RPMI8226 (cell line): ENCODE data around the gene AGAP2.

Experiments used
- DNase-seq: peaks from one replicate; pipeline ENCODE4 v3.0.0-alpha.2; 2015

AGAP2 gene

DNA sequence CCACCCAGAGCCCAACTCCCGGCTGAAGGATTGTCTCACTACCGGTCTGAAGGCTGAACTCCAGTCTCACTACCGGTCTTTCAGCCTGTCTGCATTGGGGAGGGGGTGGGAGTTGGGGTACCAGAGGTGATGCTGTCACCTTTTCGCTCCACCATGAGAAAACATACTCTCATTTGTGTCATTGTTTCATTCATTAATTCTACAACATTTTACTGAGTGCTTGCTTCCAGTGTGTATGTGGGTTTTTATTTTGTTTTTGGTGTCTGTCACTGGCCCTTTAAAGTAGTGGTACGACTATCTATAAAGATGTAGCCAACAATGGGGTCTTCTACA lies 14.1 kb upstream of the AGAP2 start:
- no peak for DNase-seq

DNA sequence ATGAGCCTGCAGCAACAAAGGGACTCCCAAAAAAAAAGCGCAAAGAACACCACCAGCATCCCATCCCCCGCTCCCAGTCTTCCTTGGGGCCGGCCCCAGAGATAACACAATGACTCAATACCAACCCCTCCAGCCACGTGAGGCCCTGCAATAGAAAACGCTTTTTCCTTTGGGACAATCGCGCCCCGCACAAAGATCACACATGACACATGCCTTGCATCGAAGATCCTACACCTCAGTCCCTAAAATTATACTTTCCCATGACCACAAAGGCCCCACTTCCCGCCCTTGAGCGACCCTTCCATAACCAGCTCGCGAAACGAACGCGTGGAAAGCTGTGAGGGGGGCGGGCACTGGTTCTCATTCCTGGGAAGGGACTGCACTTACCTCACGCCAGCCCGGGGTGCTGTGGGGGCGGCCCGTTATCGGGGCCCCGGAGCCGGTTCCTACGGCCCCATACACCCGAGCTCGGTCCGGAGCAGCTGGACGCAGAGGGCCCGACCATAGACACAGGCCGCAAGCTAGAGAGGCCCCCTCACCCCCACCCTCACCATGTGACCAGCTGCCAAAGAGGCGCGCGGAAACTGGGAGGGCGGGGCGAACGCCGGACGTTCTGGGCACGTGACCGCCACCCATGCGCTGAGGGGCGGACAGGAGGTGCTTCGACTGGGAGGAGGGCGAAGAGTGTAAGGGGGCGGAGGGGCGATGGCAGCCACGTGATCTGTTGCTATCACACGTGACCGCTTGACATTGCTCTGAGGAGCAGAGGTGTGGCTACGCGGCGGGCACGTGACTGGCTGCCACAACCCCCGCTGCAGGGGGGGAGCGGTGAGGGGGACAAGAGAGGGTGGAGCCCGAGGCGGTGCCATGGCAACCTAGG lies 13.5 kb upstream of the AGAP2 start, which contains the start of gene CDK4:
TSS of gene CDK4 (minus strand) at position 523 of the 880 bp plus-strand sequence. CDS start 593 bp downstream, outside the sequence.
- DNase-seq, result peak; percentile 100

DNA sequence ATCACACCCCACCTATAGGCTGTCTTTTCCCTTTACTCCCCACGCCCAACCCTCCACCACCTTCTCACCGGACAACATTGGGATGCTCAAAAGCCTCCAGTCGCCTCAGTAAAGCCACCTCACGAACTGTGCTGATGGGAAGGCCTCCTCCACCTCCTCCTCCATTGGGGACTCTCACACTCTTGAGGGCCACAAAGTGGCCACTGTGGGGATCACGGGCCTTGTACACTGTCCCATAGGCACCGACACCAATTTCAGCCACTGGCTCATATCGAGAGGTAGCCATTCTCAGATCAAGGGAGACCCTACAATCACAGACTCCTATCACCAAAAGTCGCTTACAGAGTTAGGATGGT lies 12.9 kb upstream of the AGAP2 start:
- no peak for DNase-seq

DNA sequence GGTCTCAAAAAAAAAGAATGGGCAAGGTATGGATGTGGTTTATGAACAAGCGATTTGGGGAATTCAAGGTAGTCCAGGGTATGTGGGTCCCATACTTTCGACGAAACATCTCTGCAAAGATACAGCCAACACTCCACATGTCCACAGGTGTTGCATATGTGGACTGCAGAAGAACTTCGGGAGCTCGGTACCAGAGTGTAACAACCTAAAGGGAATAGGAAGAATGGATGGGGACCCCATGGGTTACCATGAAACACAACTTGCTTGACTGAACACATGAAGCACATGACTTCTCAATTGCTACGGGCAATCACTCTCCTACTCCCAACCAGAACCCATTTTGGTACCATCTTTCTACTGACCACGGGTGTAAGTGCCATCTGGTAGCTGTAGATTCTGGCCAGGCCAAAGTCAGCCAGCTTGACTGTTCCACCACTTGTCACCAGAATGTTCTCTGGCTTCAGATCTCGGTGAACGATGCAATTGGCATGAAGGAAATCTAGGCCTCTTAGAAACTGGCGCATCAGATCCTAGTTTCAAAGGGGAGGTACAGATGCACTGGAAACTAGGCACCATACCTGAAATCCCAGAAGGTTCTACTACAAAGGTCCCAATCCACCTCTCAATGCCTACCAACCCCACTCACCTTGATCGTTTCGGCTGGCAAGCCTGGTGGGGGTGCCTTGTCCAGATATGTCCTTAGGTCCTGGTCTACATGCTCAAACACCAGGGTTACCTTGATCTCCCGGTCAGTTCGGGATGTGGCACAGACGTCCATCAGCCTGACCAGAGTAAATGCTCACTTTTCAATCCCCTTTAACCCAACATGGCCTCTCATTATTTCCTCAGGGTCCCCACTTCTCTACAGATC lies 12.3 kb upstream of the AGAP2 start:
- DNase-seq, result no peak

DNA sequence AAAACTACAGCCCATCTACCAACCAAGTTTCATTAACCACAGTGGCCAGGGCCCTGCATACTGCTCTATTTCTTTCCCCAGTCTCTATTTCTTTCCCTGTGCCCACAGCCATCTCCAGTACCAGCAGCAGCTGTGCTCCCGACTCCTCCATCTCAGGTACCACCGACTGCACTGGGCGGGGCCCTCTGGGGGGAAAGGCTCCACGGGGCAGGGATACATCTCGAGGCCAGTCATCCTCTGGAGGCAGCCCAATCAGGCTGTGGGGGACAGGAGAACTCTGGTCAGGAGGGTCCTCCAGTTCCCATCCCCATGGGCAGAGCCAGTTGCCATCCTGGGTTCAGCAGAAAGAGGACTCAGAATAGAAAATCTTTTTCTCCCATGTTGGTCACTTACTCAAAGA lies 10.5 kb upstream of the AGAP2 start:
- no peak for DNase-seq

DNA sequence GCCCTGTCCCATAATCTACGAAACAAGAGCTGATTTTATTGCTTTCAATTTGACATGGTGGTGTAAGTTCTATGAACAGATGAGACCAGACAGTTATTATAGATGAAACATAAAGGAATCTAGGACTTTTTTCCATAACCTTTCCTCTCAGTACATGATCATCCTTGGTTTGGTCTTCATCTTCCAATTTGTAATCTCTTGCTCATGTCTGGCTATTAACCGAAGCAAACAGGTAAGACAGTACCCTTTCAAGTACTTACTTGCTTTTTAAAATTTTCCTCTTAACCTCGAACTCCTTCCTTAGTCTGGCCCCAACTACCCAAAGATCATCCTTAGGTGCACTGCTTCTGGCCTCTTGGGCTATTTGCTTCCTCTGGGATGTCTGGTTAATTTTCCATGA lies 7.5 kb upstream of the AGAP2 start:
- DNase-seq, result no peak

DNA sequence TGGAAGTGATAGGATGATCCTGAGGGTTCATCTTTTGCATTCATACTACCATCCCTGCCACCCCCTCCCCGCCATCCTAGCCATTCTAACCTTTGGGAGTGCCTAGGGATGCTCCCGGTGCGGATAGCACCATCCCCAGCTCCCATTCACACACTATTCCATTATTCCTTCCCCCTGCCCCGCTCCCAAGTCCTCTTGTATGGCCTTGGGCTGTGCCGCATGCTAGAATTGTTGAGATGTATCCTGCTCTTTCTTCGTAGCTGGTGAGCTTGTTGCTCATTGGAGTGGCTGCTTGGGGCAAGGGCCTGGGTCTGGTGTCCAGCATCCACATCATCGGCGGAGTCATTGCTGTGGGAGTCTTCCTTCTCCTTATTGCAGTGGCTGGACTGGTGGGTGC lies 6.9 kb upstream of the AGAP2 start:
- no peak for DNase-seq

DNA sequence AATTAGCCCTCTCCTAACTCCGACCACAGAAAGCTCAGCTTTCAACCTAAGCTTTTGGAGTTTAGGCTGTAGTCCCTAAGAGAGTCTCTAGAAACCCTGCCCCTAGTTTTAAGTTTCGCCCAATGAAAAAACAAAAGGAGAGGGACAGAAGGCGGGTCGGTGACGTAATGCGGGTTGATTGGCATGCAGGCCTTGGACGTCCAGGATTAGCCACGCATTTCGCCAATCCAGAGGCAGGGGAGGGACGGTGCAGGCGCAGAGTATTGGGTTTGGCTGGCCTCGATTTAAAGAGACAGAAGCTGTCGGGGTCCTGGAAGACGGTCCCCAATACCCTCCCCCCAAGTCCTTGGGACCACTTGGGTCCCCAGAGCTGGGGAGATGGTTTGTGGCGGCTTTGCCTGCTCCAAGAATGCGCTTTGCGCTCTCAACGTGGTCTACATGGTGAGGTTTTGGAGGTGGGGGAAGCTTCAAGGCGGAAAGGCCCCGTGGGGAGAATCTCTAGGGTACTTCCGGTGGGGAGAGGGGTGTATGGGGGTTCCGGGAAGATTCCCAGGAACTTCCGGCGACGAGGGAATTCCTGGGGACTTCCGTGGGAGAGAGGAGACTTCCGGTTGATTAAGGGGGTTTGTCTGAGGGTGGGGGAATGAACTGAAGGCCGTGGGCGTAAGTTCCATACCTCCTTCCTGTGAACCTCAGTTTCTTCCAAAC lies 6.4 kb upstream of the AGAP2 start, which contains the start of gene TSPAN31:
TSS of gene TSPAN31 (plus strand) at position 263 of the 708 bp plus-strand sequence. CDS start at position 379, 116 bp downstream.
- peak; percentile 98 for DNase-seq

DNA sequence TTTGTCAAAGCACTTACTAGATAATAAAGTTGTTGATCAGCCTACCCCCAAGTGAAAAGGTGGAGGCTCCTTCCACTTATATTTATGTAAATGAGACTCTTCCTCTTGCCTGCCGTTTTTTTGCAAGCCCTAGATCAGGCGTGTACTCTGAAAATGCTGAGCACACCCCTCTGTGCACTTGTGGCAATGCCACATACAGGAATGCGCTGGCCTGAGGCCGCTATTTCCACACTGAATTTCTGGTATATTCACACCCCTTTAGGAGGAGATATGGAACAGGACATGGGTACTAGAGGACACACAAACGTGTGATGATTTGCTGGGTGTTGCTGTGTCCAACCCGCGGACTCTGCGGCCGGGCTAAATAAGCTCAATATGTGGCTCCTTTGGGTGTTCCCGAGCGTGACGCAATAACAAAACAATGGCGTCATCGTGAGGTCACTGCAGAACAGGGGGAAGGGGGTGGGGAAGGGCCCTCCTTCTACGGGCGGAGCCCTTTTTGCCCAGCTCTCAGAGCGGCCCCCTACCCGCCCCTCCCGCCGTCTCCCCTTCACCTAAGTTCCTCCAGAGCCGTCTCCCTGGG lies 5.7 kb upstream of the AGAP2 start:
- peak; percentile 84 for DNase-seq

DNA sequence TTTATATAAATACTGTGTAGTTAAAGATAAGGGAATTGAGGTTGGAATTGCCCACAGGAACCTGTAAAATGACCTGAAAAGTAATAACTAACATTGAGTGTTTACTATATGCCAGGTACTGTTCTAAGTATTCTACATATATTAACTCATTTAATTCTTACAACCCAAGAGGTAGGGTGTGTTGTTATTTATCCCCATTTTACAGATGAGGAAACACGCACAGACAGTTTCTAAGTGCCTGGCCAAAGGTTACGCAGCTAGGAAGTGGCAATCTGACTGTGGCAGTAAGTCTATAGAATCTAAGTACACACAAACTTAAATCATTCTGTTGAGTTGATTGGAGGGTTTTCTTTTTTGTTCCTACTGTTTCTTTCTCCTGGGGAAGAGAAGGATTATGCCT lies 5.2 kb upstream of the AGAP2 start:
- DNase-seq, result no peak

DNA sequence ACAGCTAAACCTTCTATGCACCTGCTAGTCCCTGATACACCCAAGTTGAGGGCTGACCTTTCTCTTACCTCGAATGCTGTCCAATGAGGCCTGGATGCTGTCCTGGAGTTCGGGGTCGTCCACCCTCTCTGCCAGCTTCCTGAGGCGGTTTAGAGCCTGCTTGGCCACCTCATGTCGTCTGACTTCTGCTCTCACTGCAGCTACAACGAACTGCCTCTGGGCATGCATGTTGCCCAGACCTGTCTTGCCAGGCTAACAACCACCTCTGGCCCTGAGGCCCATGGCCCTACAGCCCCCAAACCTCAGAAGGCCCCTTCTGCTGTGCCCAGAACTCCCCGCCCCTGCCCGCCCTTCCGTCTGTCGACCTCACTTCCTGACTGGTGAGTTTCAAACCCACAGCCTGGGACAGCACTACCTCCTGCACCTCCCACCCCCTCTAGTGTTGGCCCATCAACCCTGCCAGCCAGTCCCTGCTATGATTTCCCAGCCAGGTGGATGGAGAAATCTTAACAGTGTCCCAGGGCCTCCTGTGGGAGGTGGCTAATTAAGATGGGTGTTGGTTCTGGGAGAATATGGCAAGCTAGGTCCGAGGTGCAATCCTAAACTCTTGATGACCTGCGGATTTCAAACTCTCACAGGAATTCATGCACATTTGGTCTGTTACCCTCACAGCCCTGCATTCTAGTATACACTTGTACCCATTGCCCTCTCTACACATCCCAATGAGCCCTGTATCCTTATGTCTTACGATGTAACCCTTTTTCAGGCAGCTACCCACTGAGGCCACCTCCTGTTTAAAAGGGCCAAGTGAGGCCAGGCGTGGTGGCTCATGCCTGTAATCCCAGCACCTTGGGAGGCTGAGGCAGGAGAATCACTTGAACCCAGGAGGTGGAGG lies 3.5 kb upstream of the AGAP2 start:
- DNase-seq, result peak; percentile 85

DNA sequence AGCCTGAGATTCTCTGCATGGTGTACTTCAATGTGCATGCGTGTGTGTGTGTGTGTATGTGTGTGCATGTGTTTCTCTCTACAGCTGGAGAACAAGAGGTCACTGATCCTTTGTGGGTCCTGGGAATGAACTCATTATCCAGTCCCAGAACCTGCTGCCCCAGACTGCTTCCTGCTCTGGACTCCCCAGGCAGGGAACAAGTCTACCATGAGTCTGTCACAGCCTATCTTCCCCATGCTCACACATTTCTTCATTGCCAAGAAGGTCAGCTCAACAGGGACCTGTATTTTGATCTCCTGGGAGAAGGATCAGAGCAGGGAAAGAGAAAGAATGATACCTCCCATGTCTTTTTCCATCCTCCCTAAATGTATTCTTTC lies 2.9 kb upstream of the AGAP2 start:
- no peak for DNase-seq

DNA sequence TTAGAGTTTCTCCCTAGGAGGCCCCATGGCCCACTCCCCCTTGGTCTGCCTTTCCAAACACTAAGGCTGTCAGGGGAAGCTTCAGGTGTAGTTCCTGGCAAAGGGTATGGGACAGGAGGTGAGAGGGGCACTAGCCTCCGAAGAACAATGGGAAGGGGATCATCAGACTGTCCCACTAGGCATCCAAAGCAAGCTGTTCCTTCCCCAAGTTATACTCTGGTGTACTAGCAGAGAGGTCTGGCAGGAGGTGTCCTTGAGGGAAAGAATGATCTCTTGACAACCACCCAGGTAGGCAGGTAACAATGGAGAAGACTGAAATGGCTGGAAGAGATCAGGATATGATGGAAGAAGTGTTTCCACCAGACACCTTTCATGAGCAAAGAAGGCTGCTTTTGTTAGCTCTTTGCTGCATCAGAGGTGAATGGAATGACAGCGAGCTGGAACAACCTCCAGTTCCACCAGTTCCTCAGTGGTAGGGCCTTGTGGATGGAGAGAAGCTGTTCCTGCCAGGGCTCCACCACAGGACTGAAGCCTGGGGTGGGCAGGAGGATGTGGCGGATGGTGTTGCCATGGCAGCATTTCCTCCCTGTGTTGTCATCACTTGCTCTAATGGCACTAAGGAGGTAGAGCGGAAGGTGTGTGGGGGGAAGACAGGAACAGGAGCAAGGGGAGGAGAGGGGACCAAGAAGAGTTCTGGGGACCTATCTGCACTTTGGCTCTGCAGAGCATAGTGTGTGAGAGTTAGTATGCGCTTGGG lies 2.3 kb upstream of the AGAP2 start:
- DNase-seq, result peak; percentile 40

DNA sequence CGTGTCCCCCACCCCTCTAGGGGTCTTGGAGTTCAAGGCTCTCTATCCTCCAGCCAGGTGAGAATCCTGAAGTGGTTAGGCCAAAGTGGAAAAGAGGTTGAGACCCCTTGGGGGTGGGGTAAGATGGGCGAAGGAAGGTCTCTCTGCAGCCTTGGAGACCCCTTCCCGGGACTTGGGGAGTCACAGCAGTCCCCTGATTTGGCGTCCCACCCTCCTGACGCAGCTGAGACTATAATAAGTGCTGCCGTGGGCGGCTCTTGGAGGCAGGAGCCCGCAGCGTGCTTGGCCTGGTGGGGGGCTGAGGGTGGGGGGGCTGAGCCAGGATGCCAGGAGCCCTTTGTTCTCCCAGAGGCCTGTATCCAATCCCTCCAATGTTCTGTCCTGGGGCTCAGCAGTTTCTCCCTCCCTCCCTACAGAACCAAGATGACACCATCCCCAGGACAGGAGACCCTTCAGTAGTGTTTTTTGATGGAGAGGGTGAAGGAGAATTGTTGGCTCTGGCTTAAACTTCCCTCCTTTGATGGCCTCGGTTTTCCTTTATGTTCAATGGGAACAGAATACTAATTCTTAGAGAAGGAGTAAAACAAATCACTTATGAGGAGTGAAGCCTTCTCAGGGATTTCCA lies 1.5 kb upstream of the AGAP2 start:
- DNase-seq, result no peak

DNA sequence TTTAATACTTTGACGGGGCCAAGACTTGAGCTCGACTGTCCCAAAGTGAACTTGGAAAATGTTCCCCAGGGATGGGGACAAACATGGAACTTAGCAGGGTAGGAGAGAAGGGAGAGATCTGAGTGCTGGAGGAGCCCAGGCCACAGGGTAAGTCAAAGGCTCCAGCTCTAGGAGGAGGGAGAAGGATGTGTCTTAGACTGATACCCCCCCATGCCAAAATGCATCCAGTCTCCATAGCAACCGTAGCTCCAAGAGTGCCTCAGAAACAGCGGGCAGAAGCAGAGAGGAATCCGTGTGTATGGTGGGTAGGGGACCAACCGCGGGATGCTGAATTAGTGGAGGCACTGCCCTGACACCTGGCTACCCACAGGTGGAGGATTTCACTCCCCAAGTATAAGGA lies 845 bp upstream of the AGAP2 start:
- DNase-seq, result no peak

DNA sequence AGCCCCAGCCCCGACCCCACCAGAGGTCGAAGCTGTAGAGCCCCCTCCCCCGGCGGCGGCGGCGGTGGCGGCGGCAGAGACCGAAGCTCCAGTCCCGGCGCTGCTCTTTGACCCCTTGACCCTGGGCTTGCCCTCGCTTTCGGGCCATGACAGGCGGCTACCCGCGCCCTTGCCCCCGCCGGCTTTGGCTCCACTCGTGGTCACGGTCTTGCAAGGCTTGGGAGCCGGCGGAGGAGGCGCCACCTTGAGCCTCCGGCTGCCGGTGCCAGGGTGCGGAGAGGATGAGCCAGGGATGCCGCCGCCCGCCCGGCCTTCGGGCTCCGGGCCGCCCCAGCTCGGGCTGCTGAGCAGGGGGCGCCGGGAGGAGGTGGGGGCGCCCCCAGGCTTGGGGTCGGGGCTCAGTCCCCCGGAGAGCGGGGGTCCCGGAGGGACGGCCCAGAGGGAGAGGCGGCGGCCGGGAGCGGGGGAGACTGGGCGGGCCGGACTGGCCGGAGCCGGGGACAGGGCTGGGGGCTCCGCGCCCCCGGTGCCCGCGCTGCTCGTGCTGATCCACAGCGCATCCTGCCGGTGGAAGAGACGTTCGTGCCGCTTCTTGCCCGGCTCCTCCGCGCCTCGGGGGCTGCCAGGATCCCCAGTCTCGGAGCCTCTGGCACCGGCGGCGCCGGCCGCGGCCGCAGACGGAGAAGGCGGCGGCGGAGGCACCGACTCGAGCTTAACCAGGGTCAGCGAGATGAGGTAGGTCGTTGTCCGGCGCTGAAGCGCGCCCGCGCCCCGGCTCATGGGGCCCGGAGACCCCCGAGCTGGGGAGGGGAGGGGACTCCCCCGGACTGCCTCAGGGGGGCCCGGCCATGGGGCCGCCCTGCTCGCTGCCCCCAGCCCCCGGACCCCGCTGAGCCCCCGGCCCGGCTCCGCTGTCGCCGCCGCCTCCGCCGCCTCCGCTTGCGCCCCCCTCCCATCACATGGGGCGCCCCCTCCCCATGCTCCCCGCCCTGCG lies 778 bp downstream of the AGAP2 start:
- DNase-seq, result no peak

DNA sequence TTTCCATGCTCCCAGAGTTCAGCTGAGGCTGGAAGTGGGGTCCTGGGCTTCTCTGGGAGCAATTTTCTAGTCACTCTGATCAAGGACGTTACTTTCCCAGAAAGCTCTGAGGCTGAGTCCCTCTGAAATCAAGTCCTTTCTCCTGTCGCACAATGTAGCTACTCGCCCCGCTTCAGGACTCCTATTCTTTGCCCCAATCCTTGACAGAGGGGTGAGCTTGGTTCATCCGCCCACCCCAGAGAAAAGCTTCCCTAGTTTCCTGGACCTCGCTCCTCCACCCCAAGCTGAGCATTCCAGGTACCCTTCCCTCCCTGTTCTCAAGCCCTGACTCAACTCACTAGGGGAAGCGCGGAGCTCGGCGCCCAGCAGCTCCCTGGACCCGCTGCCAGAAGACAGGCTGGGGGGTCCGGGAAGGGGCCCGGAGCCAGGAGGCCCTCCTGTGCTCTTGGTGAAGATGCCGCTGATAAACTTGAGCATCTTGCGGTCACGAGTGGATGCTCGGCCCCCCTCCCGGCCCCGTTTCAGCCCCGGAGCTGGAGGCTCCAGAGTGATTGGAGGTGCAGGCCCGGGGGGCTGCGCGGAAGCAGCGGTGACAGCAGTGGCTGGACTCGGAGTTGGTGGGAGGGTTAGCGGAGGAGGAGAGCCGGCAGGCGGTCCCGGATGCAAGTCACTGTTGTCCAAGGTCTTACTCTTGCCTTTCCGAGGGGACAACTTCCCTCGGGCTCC lies 1.6 kb downstream of the AGAP2 start:
- DNase-seq, result no peak

DNA sequence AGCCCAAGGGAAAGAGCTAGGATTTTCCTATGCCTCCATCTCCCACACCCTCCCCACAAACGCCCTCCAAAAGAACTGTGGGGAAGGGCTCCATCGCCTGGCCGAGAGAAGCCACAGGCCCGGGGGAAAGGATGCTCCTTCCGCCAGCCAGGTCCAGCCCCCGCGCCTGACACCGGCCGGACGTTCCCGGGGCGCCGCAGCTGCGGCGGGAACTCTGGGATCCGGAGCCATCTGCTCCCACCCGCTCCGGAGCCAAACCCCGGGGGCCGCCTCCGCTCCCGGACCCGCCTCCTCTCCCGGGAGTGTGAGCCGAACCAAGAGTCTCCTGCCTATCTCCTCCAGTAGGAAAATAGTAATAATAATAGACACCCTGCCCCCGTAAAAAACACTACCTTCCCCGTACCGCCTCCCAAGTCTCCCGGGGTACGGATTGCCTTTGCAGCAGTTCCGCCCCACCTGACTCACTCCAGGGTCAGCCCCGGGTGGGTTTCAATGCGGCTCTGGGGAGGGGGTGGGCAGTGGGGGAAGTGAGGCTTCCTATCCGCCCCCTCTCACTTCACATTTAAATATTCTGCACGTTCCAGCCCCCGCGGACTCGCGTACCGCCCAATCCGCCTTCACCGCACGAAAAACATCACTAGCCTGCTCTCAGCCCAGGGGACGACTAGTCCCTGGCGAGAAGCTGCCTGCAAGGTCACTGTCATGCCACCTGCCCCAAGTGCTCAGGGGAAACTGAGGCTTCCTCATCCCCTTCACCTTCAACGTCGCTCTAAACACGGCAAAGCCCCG lies 2.4 kb downstream of the AGAP2 start:
- no peak for DNase-seq
